Bronchial epithelial cell (primary cell): ENCODE results near the gene RASSF5. TPM values are rescaled to one million over a fixed set of nuclear protein-coding genes. Genes with fewer than 3 reads are reported as not detected.

ENCODE experiments used
- DNase-seq: peaks from one replicate; pipeline ENCODE4 v3.0.0-alpha.2; 2010; ENCODE audit warnings: low read depth
- FAIRE-seq: peaks from 2 replicates; lab custom pipeline; 2011; peaks lifted over from hg19 to GRCh38; lab: Jason Lieb, UNC
- H3K27me3 ChIP-seq: 2 replicates; pipeline ENCODE4 v1.5.1; 2011; ENCODE audit warnings: low read length; ENCODE audit not compliant: control insufficient read depth, insufficient read depth
- H3K36me3 ChIP-seq: 2 replicates; pipeline ENCODE4 v1.5.1; 2011; ENCODE audit warnings: low read length; ENCODE audit not compliant: control insufficient read depth, insufficient read depth
- H3K4me3 ChIP-seq: 2 replicates; pipeline ENCODE4 v1.5.1; 2011; ENCODE audit warnings: mild to moderate bottlenecking, low read depth, low read length, control low read depth
- total RNA-seq: library from RNA; depleted of rRNA; stranded (reverse); fragments of >200 nt; gene quantifications from 2 replicates; pipeline ENCODE4 v1.2.1, GENCODE V29; 2014
- TF ChIP-seq, protein P1 (sequence below): IDR thresholded peaks from 2 replicates; pipeline ENCODE4 v1.5.1; 2011; ENCODE audit warnings: mild to moderate bottlenecking, moderate library complexity, low read length, control low read depth, inconsistent platforms; ENCODE audit not compliant: insufficient read depth, severe bottlenecking

The RASSF5 gene
- total RNA-seq, 1 donor from 2014 or later: 3.4 TPM

DNA sequence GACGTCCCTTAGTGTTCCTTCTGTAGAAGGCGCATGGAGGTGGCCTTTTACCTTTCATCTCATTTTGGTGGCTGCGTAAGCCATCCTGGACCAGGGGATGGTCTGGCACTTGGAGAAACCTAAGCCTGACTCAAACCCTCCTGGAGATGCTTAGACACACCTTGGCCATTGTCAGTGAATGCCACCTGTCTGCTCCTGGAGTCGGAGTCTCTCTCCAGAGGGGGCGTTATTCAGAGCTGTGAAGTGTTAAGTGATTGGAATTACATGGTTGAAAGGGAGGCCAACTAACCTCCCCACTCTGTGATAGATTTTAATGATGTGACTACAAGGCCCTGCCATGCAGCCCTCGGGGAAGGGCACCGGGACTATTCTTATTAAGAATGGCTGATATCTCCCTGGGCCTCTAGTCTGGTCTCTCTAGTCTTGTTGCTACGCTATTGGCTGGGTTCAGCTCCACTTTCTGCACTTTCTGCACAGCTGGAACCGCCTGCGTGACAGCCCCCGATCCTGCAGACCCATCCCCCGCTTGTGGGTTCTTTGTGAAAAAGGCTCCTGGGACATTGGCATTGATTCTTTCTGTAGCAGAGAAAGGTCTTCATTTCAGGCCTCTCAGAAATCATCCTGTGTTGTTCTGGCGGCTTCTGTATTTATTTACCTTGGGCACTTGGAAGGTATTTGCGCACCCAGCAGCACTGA, 4.2 kb downstream of the RASSF5 start:
- FAIRE-seq: no peak
- Histone ChIP-seq H3K4me3 (no peak overlapping the region), H3K36me3 (no peaks in the 10 kb centered on the region), H3K27me3 (no peaks in the 10 kb centered on the region)
- TF ChIP-seq, protein P1, sequence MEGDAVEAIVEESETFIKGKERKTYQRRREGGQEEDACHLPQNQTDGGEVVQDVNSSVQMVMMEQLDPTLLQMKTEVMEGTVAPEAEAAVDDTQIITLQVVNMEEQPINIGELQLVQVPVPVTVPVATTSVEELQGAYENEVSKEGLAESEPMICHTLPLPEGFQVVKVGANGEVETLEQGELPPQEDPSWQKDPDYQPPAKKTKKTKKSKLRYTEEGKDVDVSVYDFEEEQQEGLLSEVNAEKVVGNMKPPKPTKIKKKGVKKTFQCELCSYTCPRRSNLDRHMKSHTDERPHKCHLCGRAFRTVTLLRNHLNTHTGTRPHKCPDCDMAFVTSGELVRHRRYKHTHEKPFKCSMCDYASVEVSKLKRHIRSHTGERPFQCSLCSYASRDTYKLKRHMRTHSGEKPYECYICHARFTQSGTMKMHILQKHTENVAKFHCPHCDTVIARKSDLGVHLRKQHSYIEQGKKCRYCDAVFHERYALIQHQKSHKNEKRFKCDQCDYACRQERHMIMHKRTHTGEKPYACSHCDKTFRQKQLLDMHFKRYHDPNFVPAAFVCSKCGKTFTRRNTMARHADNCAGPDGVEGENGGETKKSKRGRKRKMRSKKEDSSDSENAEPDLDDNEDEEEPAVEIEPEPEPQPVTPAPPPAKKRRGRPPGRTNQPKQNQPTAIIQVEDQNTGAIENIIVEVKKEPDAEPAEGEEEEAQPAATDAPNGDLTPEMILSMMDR: no peak
- DNase-seq: no peak

DNA sequence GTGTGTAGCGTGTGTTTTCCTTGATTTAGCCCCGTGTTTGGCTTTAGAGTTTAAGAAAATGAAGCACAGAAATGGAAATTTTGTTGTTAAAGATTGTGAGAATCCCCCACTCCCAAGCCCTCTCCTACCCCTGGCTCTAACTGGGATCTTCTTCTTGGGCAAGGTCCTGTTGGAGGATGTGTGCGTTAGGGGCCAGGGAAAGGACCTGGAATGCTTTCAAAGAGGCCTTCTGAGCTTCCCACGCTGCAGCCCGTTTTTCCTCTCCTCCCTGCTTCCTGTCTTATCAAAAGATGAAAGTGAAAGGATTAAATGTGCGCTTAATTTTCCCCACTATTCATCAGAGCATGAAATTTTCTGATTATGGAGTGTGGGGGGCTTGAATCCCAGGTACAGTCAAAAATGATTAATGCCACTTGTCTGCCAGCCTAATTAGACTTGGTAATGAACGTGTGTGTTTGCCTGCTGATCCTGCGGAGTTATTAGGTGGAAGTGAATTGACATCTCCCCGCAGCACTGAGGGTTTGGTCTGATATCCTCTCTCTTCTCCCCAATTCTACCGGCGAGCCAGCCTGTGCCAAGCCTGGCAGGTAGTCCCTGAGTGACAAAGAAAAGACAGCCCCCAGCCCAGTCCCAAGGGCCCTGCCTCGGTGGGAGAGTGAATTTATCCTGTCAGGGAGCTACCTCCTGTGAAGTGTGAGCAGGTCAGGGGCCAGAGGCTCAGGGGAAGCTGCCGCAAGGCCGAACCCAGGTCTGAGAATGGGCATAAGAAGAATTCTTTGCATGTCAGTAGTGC, 4.9 kb downstream of the RASSF5 start:
- TF ChIP-seq, protein P1: no peak
- no peak for DNase-seq
- Histone ChIP-seq H3K27me3 (no peaks in the 10 kb centered on the region), H3K4me3 (no peak overlapping the region), H3K36me3 (no peaks in the 10 kb centered on the region)
- no peak for FAIRE-seq

DNA sequence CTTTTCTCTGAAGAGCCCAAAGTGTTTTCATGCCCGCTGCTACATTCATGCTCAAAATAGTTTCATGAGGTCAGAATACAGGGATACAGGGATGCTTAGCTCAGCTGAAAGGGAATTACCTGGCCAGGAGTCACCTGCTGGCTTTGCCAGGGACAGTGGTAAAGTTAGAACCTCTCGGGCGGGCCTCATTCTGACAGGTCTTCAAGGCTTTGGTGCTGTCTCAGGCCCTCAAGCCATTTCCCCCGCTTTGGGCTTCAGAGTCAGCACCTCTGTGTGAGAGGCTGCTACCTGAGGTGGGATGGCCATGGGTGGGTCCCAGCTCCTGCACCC, 5.5 kb downstream of the RASSF5 start:
- FAIRE-seq: no peak

DNA sequence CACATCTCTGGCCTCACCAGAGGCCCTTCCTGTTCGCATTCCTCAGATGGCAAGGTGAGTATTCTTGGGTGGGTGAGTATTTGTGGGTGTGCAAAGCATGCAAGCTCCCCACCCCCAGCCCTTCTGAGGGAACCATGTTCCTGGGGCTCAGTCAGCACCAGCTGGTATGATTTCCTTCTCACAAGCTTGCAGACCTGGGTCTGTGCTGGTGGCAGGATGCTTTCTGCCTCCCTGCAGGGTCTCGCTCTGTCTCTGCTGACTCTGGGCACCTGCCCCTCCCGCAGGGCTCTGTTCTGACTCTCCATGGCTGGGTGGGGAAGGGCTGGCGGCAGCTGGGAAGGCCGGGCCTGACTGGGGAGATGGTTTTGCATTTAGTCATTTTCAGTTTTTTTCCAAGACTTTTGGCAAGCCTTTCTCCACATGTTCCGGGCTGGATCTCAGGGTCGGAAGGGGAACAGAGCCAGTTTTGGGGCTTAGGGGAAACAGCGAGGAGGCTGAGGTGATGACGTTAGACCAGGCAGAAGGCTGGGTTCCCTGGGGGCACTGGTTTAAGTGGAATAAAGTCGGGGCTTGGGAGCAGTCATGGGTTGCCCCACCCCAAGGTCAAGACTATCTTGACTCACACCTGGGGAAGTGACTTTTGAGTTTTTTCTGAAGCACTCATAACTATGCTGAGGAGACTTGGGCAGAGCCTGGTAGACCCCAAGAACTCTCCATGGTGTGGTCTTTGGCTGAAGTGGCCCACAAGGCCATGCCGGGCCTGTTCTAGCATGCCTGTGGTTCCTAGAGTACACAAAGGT, 6.2 kb downstream of the RASSF5 start:
- FAIRE-seq: no peak
- no peaks in the 10 kb centered on the region for H3K36me3 ChIP-seq
- no peaks in the 10 kb centered on the region for H3K27me3 ChIP-seq
- no peak overlapping the region for H3K4me3 ChIP-seq
- TF ChIP-seq, protein P1: no peak
- DNase-seq: peak; percentile 96

More for the DNA sequence above, 5.5 kb downstream of the RASSF5 start:
- peak; percentile 50 for DNase-seq
- no peaks in the 10 kb centered on the region for H3K36me3 ChIP-seq
- TF ChIP-seq, protein P1: no peak
- H3K4me3 ChIP-seq: no peak overlapping the region
- no peaks in the 10 kb centered on the region for H3K27me3 ChIP-seq

DNA sequence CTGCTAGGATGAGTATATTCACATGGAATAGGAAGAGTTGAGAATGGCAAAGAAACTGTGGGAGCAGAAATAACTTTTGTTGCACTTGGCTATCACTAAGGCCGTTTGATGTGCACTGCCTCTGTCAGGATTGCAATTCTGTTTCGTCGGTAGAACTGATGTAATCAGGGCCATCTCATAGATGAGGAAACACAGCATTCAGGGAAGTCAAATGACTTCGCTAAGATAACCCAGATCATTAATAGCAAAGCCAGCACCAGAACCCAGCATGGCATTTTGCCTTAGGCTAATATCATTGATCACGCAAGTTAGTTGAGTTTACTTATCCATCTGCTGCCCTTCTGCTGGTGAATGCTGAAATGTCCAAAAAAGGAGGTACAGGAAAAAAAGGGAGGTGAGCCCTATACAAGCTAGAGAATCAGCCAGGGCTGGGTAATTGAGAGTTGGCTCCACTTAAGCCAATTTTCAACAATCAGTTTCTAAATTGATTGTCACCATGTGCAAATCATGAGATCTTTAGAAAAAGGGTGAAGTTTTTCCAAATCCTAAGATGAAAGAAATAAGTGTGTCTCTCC, 7.6 kb downstream of the RASSF5 start:
- no peaks in the 10 kb centered on the region for H3K36me3 ChIP-seq
- no peak overlapping the region for H3K4me3 ChIP-seq
- no peaks in the 10 kb centered on the region for H3K27me3 ChIP-seq
- DNase-seq: no peak
- TF ChIP-seq, protein P1: no peak
- FAIRE-seq: no peak
